Activated T-cell treated with anti-CD3 and anti-CD28 coated beads for 48 hours (primary cell): Measurements from ENCODE around the gene ACTR6.
"Not testable (repeated sequence)": the region's sequence is repeated elsewhere in the genome, so short reads cannot be mapped to it uniquely, and the experiment has no call there.

Source experiments
- DNase-seq: peaks from one replicate; pipeline ENCODE4 v3.0.0-alpha.2; 2020; ENCODE audit warnings: low read depth

Gene ACTR6

DNA sequence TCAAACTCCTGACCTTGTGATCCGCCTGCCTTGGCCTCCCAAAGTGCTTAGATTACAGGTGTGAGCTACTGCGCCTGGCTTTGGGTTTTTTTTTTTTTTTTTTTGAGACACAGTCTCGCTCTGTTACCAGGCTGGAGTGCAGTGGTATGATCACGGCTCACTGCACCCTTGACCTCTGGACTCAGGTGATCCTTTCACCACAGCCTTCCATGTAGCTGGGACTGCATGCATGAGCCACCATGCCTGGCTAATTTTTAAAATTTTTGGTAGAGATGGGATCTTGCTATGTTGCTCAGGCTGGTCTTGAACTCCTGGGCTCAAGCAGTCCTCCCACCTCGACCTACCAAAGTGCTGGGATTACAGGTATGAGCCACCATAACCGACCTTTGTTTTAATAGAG lies 21.6 kb downstream of the ACTR6 start:
- not testable (repeated sequence) for DNase-seq

DNA sequence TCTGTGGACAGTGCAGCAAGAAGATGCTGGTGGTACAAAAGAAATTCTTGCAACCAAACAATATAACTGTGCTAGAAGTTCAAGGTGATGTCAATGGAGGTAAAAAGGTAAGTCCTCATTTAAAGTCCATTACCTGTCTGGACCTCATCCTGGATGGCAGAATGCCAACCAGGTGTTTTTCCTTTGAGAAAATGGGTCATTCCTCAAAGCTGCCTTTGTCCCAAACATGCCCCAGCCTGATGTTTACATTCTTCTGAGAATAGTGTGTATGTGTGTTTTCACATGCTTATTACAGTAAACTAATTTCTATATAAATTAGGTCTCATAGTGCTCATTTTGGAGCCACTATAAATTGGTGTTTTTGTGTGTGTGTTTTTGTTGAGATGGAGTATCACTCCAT lies 24.9 kb downstream of the ACTR6 start:
- DNase-seq = no peak

DNA sequence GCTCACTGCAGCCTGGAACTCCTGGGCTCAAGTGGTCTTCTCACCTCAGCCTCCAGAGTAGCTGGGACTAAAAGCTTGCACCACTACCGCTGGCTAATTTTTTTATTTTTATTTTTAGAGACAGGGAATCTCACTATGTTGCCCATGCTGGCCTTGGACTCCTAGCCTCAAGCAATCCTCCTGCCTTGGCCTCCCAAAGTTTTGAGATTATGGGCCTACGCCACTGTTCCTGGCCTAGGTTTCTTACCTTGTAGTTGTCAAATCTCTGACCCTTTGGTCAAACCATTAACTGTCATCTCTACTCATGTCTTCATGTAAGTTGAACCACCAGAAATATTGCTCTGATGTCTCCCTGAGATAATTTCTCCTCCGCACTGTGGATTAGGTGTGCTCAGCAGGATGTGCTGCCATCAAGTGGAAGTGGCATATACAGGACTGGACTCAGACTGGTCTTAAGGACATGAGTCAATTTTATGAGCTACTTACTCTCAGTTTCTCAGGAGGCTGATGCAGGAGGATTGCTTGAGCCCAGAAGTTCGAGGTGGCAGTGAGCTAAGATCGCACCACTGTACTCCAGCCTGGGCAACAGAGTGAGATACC lies 28.5 kb downstream of the ACTR6 start:
- DNase-seq = no peak

DNA sequence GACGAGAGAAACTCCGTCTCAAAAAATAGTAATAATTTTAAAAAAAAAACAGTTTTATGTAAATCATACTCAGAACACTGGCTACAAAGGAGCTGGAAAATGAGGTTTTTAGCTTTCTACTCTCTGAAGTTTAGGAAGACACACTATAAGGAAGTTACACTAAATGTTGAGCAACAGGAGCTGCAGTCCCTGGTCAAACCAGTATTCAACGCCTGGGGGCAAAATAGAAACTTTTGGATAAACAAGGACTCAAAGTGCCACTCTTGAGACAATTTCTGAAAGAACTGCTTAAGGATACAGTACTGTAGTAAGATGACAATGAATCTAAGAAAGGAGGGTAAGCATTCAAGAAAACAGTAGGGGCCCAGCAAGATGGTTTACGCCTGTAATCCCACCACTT lies 29.3 kb downstream of the ACTR6 start:
- no peak for DNase-seq

DNA sequence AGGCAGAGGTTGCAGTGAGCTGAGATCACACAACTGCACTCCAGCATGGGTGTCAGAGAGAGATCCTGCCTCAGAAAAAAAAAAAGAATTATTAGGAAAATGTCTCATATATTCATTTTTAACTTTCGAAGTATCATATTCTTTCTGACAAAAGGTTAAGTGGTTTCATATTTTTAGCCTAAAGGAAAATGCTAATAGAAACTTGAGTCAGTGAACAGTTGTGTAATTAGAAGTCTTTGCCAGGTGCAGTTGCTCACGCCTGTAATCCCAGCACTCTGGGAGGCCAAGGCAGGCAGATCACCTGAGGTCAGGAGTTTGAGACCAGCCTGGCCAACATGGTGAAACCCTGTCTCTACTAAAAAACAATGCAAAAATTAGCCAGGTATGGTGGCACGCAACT lies 31.3 kb downstream of the ACTR6 start:
- DNase-seq = not testable (repeated sequence)

DNA sequence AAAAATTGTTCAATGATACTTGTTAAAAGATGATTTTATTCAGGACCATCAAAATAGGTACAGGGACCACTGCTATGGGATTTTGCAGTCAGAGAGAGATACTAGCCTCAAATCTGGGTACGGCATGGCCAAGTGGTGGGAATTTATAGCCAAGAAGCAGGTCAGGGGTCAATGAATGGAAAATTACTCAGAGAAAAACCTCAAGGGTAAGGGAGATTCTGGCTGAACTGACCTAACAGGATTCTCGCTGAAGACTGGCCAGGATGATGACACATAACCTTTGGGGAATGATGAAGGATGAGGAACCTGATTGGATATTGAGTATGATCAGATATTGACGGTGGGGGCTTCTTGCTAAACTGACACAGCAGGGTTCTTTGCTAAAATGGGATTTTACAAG lies 33.6 kb downstream of the ACTR6 start:
- DNase-seq = no peak

DNA sequence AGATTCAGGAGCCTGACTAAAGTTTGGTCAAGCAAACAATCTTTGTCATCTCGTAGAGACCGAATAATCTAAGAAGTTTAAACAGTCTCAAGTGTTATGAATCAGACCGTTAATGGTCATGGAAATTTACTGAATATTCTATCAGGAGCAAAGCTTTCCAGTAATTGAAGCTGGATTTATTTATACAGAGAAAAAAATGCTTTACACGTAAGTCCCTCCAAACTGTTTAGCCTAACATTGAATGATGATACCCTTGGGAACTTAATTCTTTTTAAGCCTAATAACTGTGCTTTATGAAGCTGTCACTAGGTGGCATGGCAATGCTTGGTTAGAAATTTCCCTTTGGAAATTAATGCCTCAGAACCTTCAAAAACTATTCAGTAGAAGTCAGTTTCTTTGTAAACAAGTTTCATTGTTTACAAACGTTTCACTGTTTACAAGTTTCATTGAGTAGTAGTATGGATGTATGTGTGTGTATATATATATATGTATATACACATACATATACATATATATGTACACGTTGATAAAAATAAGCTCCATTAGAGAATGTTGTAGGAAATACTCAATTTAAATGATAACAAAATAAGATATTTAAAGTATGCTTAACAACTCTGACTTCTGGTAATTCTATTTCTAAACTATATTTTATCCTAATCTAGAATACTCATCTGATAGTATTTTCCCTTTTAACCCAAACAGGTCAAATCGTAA lies 34.1 kb downstream of the ACTR6 start:
- DNase-seq = no peak

DNA sequence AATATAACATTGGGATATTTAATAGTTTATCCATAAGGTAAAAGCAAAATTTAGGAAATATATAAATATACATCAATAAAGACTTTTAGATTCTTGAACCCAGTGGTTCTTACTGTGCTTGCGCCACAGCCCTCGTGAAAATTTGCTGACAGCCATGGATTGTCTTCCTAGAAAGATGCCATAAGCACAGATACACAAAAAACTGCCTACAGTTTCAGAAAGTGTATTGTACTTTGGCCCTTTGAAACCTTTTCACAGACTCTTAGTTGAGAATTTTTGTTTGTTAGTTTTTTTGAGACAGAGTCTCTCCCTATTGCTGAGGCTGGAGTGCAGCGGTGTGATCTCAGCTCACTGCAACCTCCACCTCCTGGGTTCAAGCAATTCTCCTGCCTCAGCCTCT lies 38.2 kb downstream of the ACTR6 start:
- no peak for DNase-seq

DNA sequence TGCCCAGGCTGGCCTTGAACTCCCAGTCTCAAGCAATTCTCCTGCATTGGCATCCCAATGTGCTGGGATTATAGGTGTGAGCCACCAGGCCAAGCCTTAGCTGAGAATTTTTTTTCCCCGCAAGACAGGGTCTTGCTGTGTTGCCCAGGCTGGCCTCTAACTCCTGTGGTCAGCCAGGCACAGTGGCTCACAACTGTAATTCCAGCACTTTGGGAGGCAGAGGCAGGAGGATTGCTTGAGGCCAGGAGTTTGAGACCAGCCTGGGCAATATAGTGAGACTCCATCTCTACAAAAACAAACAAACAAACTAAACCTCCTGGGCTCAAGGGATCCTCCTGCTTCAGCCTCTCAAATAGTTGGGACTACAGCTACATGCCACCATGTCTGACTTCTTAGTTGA lies 39.0 kb downstream of the ACTR6 start:
- no peak for DNase-seq

DNA sequence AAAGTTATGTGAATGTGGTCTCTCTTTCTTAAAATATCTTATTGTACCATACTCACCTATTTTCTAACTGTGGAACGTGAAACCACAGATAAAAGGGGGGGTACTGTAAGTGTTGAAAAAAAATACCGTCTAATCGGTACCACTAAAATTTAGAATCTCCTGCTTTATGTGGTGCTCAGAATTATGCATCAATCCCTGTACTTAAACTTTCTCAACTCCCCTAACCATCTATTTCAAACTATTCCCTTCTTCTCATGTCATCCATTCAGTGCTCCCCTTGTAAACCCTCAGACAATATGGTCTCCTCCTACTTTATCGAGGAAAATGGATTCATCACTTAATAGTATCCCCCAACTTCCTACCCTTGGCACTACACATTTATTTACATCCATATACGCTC lies 42.5 kb downstream of the ACTR6 start:
- DNase-seq = no peak

DNA sequence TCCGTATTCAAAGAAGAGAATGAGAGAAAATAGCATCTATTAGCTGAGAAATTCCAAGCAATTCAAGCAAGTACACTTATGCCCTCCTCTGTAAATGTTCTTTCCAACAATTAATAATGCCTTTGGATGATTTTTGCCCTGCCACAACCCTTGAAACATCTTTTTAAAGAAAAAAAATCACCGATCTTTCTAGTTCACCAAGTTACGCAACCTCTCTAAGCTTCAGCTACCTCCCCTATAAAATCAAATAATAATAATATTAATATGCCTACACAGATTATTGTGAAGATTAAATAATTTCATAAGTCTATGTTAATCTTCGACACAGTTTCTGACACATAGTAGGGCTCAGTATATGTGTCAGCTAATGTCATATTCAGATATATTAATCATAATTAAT lies 47.1 kb downstream of the ACTR6 start:
- no peak for DNase-seq

DNA sequence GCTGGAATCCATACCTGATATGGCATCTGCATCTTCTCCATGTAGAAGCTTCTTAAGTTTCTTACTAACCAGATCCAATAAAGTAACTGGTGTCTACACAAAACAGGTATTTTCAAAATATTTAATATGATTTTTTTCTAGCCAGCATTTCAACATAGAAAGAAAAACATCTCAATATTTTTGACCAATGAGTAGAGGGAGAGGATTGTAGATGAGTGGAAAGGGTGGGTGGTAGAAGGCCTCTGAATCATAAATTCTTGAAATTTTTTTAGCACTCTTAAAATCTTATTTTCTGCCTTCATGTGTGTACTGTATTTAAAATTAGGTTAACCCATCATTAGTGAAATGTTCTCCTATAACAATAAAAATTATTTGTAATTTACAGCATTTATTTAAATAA lies 48.3 kb downstream of the ACTR6 start:
- DNase-seq = no peak

DNA sequence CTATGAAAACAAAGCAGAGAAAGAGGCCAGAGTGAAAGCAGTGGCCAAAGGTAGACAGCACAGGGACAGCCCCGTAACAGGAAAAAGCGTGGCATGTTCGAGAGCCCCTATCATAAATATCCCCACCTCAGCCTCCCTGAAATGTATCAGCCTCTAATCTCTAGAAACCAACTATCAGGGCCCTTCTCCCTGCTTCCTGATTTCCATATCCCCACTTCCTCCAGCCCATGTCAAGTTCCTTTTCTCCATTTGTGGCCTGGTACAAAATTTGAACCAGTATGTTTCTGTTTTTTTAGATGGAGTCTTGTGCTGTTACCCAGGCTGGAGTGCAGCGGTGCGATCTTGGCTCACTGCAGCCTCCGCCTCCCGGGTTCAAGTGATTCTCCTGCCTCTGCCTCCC lies 49.3 kb downstream of the ACTR6 start:
- no peak for DNase-seq

DNA sequence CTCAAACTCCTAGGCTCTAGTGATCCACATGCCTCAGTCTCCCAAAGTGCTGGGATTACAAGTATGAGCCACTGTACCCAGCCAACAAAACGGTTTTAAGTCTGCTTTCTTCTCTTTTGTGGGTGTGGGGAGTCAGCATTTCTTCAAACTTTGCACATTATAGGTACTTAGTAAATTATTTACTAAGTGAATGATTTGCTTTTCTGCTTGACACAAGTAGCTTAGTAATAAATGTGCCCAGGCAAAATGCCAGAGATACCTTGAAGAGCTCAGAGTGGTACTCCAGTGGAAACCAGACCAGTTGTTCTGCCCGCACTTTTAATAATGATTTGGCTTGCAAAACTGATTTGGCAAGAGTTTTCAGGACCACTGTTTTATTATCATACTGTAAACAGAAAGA lies 51.3 kb downstream of the ACTR6 start:
- DNase-seq = no peak

DNA sequence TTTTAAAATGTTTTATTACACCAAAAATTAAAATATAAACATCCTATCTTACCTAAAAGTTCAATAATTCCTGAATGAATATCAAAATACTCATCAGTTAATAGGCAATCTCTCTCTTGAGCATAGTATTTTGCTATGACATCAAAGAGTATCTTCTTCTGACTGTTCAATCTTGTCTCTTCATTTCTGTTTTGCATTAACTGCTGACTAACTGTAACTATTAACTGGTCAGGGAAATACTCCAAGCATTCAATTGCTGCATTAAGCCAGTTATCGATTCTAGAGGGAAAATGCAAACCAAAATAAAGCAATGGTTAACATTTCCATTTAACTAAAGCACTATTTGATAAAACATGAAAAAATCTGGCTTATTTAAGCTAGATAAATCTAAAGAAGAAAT lies 52.8 kb downstream of the ACTR6 start:
- DNase-seq = no peak

DNA sequence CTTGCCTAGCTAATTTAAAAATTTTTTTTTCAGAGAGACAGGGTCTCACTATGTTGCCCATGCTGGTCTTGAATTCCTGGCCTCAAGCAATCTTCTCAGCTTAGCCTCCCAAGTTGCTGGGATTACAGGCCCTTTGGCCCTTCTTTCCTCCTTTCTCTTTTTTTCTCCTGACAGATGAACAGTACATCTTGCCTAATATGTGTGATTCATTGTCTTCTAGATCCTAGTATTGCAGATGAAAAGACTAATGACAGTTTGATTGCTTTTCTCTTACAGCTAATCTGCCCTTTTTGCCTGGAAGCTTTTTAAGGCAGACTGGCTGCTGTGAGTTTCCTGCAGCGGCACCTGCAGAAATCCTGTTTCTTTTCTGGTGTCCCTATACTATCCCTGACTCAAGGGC lies 54.3 kb downstream of the ACTR6 start:
- DNase-seq = no peak

DNA sequence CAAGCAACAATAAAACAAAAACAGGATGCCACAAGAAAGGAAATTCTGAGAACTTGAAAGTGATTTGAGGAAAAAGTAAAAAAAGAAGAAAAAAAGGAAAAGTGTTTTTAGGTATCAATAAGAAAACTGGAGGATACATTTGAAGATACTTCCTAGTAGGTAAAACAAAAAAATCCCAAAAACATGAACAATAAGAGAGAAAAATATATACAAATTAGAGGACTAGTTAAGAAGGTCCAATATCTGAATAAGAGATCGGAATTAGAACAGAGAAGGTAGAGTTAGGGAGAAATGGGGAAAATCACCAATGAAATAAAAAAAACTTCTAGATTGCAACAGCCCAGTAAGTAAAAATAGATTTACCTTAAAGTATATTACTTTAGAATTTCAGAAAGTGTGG lies 57.5 kb downstream of the ACTR6 start:
- DNase-seq = no peak

DNA sequence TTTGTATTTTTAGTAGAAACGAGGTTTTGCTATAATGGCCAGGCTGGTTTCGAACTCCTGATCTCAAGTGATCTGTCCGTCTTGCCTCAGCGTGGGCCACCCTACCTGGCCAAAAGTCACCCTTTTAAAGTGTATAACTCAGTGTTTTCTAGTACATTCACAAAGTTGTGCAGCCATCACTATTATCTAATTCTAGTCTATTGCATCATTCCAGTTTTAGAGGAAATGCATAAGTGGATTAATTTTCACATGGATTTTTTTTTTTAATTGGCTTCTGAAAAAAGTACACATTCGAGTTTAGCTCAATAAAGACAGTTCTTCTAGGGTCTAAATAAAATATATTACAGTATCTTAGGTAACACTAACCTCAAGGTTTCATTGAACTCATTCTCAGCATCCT lies 62.5 kb downstream of the ACTR6 start:
- no peak for DNase-seq

DNA sequence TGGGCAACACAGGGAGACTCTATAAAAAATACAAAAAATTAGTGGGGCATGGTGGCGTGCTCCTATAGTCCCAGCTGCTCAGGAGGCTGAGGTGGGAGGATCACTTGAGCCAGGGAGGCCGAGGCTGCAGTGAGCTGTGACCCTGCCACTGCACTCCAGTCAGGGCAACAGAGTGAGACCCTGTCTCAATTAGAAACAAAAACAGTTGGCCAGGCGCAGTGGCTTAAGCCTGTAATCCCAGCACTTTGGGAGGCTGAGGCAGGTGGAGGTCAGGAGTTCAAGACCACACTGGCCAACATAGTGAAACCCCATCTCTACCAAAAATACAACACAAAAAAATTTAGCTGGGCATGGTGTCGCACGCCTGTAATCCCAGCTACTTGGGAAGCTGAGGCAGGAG lies 64.5 kb downstream of the ACTR6 start:
- DNase-seq = not testable (repeated sequence)

DNA sequence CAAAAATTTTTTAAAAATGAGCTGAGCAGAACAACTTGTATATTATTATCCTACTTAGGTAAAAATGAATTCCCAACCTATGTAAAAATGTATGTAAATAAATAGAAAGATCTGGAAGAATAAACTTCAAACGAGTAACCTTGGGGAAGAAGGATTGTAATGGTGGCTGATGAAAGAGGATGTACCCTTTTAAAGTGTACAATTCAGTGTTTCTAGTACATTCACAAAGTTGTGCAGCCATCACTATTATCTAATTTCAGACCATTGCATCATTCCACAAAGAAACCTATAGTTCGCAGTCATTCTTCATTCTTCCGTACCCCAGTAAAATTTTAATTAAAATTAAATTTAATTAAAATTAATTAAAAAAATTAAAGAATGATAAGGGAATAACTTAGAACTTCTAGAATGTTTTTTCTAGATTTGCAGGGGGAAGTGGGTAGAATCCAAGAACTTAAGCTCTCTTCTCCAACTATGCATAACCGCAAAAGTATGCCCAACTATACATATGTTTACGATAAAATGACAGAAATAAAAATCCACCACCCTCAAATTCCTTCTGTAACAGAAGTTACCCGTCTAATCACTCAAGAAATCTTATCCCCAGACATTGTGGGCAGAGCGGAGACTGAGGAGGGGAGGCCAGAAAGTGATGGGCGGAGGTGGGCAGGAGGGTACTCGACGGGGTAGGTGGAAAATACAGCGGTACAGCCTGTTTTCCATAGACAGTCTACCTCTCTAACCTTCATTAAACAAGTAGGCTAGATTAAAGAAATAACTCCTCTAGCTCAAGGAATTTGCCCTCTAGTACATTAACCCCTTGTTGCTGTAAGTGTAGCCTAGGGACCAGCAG lies 65.3 kb downstream of the ACTR6 start:
- no peak for DNase-seq

DNA sequence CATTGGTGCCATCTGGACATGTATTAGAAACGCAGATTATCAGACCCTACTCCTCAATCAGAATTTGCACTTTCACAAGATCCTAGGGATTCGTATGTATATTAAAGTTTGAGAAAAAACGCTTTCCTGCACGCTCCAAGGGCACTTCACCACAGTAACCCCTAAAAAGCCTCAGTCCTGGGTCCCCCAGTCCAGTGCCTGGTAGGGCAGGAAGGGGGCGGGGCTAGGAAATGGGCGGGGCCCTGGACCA lies 65.9 kb downstream of the ACTR6 start:
- peak; percentile 89 for DNase-seq

DNA sequence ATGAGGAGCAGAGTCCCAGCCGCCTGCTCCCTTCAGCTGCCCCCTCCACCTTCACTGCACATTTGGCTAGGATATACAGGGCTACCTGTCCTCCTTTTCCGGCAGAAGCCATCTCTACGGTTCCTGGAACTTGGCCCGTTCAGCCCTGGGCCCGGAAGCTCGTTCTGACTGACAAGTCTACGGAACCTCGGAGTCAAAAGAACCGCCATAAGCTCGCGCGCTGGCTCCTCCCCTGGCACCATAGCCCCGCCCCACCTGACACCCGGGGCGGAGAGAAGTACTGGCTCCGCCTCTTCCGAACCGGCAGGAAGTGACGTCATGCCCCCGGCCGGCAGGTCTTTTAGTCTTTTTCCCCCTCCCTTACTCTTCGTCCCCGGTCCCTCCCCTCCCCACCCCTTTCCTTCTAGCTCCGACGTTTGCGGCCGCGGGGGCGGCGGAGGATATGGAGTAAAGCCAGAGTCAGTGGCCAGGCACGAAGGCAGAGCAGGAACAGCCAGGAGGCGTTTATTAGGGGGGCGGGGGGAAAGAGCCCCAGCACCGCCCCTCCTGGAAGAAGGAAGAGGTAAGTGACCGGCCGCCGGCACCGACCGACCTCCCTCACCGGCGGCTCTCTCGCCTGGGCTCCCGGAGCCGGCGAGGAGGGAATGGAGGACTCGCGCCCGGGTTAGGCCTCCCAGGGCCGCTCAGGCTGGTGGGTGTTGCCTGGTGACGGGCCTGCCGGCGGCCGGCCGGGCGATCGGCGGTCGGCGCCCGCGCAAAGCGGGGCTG lies 66.4 kb downstream of the ACTR6 start, which contains the start of the genes DEPDC4 and SCYL2:
DEPDC4 (minus strand) TSS at position 245 of the 768 bp plus-strand sequence; CDS start at position 242, 3 bp downstream.
SCYL2 (plus strand) TSS at position 343 of the 768 bp plus-strand sequence. CDS start 15,794 bp downstream, outside the sequence.
- peak; percentile 87 for DNase-seq
